Mammary epithelial cell (primary cell): ENCODE results near the gene CTNNBL1.

Source experiments
- CTCF ChIP-seq, 2 donors: IDR thresholded peaks in 1 of 2; conservative IDR thresholded peaks in 1 of 2; 2 replicates each; pipeline ENCODE4 v1.5.1; 2011 to 2012; ENCODE audit warnings: inconsistent platforms in 2 of 2, low read length in 2 of 2, mild to moderate bottlenecking in 2 of 2, control low read depth in 1 of 2, low read depth in 1 of 2; ENCODE audit not compliant: insufficient read depth in 1 of 2; ENCODE audit errors: extremely low read depth in 1 of 2
- EZH2 ChIP-seq: IDR thresholded peaks from 2 replicates; pipeline ENCODE4 v1.6.1; 2012; ENCODE audit warnings: low read length, inconsistent platforms, borderline replicate concordance

- TF ChIP-seq CTCF (conservative IDR thresholded peaks at IDR 0.05 in 1 of 2, IDR thresholded peaks at IDR 0.05 in 1 of 2; ENCODE audit: extremely low read depth in 1 of 2, insufficient read depth in 1 of 2, low read depth in 1 of 2, low read length in 2 of 2) (no peak), EZH2 (no peak)
These were observed 84.3 kb downstream of the CTNNBL1 start for GRCh38 chr20:37777988-37778659.
